ENCODE results near the gene NUAK1.

NUAK1 gene

GRCh38 chr12:106051853-106052531, 86.8 kb downstream of the NUAK1 start:
- no peak for DNase-seq

- no peak for DNase-seq
Measured at GRCh38 chr12:106049546-106049945, 89.2 kb downstream of the NUAK1 start.

- DNase-seq = no peak
Measured at GRCh38 chr12:106049105-106049504, 89.6 kb downstream of the NUAK1 start.

GRCh38 chr12:106048676-106049075, 90.1 kb downstream of the NUAK1 start:
- DNase-seq = no peak

GRCh38 chr12:106048016-106048415, 90.7 kb downstream of the NUAK1 start:
- DNase-seq = no peak

GRCh38 chr12:106046947-106047346, 91.8 kb downstream of the NUAK1 start:
- no peak for DNase-seq

GRCh38 chr12:106046301-106046846, 92.4 kb downstream of the NUAK1 start:
- DNase-seq = no peak

- no peak for DNase-seq
Measured at GRCh38 chr12:106045251-106045674, 93.5 kb downstream of the NUAK1 start.

GRCh38 chr12:106044773-106045172, 94.0 kb downstream of the NUAK1 start:
- DNase-seq = no peak

GRCh38 chr12:106042037-106042436, 96.7 kb downstream of the NUAK1 start:
- no peak for DNase-seq

- no peak for DNase-seq
Measured at GRCh38 chr12:106040521-106040920, 98.2 kb downstream of the NUAK1 start.

GRCh38 chr12:106039646-106040404, 98.9 kb downstream of the NUAK1 start:
- no peak for DNase-seq

- no peak for DNase-seq
Measured at GRCh38 chr12:106039242-106039641, 99.5 kb downstream of the NUAK1 start.

GRCh38 chr12:106037524-106038298, 101.0 kb downstream of the NUAK1 start:
- no peak for DNase-seq

- no peak for DNase-seq
Measured at GRCh38 chr12:106035421-106035820, 103.3 kb downstream of the NUAK1 start.

- DNase-seq = no peak
Measured at GRCh38 chr12:106034316-106034715, 104.4 kb downstream of the NUAK1 start.

- no peak for DNase-seq
Measured at GRCh38 chr12:106033161-106033675, 105.5 kb downstream of the NUAK1 start.

GRCh38 chr12:106032623-106032925, 106.2 kb downstream of the NUAK1 start:
- no peak for DNase-seq

- DNase-seq = no peak
Measured at GRCh38 chr12:106031761-106032622, 106.8 kb downstream of the NUAK1 start.

- no peak for DNase-seq
Measured at GRCh38 chr12:106030210-106031071, 108.3 kb downstream of the NUAK1 start.

GRCh38 chr12:106029532-106029931, 109.2 kb downstream of the NUAK1 start:
- DNase-seq = no peak

Data from NCI-H510A (cell line).